Measurements from ENCODE around the gene PCDHGB5.
A peak's percentile ranks its signal among the peaks of the same experiment; 100 is the strongest.
"Not testable (repeated sequence)": the region's sequence is repeated elsewhere in the genome, so short reads cannot be mapped to it uniquely, and the experiment has no call there.

PCDHGB5 gene

DNA sequence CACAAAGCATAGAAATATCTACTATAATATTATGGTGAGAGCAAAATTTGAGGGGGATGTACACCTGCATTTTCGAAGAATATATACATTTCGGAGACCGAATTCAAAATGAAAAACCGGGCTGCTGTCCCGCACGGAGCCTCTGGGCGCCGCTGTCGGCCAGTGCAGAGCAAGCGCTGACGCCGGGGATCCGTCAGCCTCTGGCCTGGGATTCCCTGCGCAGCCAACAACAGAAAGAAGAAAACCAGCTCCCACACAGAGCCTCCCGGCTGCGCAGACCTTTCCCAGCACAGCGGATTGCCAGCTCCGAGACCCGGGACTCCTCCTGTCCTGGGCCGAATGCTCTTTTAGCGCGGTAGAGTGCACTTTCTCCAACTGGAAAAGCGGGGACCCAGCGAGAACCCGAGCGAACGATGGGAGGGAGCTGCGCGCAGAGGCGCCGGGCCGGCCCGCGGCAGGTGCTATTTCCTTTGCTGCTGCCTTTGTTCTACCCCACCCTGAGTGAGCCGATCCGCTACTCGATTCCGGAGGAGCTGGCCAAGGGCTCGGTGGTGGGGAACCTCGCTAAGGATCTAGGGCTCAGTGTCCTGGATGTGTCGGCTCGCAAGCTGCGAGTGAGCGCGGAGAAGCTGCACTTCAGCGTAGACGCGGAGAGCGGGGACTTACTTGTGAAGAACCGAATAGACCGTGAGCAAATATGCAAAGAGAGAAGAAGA, 10.2 kb downstream of the PCDHGB5 start, which contains the start of gene PCDHGB6:
Gene PCDHGB6 (plus strand): TSS at position 232 of the 716 bp plus-strand sequence. CDS start 182 bp downstream, at position 414.
- DNase-seq; in situ Hi-C loops (cut with HindIII; ENCODE audit: low pct_ligation_motif_present, low pct_unique_long_range_greater_than_20kb, low sequenced_read_pairs): not testable (repeated sequence)

DNA sequence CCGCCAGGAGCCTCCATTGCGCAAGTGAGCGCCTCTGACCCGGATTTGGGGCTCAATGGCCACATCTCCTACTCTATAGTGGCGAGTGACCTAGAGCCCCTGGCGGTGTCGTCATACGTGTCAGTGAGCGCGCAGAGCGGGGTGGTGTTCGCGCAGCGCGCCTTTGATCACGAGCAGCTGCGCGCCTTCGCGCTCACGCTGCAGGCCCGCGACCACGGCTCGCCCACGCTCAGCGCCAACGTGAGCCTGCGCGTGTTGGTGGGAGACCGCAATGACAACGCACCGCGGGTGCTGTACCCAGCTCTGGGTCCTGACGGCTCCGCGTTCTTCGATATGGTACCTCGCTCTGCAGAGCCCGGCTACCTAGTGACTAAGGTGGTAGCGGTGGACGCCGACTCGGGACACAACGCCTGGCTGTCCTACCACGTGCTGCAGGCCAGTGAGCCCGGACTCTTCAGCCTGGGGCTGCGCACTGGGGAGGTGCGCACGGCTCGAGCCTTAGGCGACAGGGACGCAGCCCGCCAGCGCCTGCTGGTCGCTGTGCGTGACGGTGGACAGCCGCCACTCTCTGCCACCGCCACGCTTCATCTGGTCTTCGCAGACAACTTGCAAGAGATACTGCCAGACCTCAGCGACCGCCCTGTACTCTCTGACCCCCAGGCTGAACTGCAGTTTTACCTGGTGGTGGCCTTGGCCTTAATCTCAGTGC, 12.0 kb downstream of the PCDHGB5 start:
- in situ Hi-C loops (cut with HindIII; ENCODE audit: low pct_ligation_motif_present, low pct_unique_long_range_greater_than_20kb, low sequenced_read_pairs), result no loop called here
- no peak for DNase-seq

DNA sequence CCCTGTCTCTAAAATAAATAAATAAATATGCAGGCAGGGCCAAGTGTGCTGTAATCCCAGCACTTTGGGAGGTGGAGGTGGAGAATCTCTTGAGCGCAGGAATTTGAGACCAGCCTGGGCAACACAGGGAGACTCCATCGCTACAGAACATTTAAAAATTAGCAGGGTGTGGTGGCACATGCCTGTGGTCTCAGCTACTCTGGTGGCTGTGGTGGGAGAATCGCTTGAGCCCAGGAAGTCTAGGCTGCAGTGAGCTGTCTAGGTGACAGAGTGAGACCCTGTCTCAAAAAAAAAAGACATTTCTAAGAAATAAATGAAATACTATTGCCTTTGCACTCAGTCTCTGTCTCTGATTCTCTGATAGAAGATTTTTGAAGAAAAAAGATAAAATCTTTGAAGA, 13.8 kb downstream of the PCDHGB5 start:
- DNase-seq, result no peak
- in situ Hi-C loops (cut with HindIII; ENCODE audit: low pct_ligation_motif_present, low pct_unique_long_range_greater_than_20kb, low sequenced_read_pairs), result no loop called here

- peak; percentile 17 for DNase-seq
- in situ Hi-C loops (cut with HindIII; ENCODE audit: low pct_ligation_motif_present, low pct_unique_long_range_greater_than_20kb, low sequenced_read_pairs), result no loop called here
Observed at GRCh38 chr5:141412854-141413539, 15.2 kb downstream of the PCDHGB5 start, which contains the start of gene PCDHGA10. PCDHGA10 (plus strand) TSS chr5:141412987; CDS start chr5:141413176, 189 bp downstream.

- DNase-seq, result no peak
- in situ Hi-C loops (cut with HindIII; ENCODE audit: low pct_ligation_motif_present, low pct_unique_long_range_greater_than_20kb, low sequenced_read_pairs), result no loop called here
Observed at GRCh38 chr5:141413540-141414069, 15.9 kb downstream of the PCDHGB5 start.

- in situ Hi-C loops (cut with HindIII; ENCODE audit: low pct_ligation_motif_present, low pct_unique_long_range_greater_than_20kb, low sequenced_read_pairs); DNase-seq: not testable (repeated sequence)
Observed at GRCh38 chr5:141414548-141415274, 17.0 kb downstream of the PCDHGB5 start.

GRCh38 chr5:141415275-141415618, 17.5 kb downstream of the PCDHGB5 start:
- in situ Hi-C loops (cut with HindIII; ENCODE audit: low pct_ligation_motif_present, low pct_unique_long_range_greater_than_20kb, low sequenced_read_pairs); DNase-seq: not testable (repeated sequence)

DNA sequence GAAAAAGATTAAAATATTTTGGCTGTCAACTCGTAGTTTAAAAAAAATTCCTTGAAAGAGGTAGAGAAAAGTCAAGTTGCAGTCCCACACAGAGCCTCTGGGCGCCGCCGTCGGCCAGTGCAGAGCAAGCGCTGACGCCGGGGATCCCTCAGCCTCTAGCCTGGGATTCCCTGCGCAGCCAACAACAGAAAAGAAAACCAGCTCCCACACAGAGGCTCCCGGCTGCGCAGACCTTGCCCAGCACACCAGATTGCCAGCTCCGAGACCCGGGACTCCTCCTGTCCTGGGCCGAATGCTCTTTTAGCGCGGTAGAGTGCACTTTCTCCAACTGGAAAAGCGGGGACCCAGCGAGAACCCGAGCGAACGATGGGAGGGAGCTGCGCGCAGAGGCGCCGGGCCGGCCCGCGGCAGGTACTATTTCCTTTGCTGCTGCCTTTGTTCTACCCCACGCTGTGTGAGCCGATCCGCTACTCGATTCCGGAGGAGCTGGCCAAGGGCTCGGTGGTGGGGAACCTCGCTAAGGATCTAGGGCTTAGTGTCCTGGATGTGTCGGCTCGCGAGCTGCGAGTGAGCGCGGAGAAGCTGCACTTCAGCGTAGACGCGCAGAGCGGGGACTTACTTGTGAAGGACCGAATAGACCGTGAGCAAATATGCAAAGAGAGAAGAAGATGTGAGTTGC, 19.9 kb downstream of the PCDHGB5 start, which contains the start of gene PCDHGB7:
Gene PCDHGB7 (plus strand): TSS at position 184 of the 679 bp plus-strand sequence. CDS start 183 bp downstream, at position 367.
- peak; percentile 78 for DNase-seq
- in situ Hi-C loops (cut with HindIII; ENCODE audit: low pct_ligation_motif_present, low pct_unique_long_range_greater_than_20kb, low sequenced_read_pairs), result not testable (repeated sequence)

- DNase-seq, result no peak
- in situ Hi-C loops (cut with HindIII; ENCODE audit: low pct_ligation_motif_present, low pct_unique_long_range_greater_than_20kb, low sequenced_read_pairs), result no loop called here
Observed at GRCh38 chr5:141419074-141419880, 21.5 kb downstream of the PCDHGB5 start.

DNA sequence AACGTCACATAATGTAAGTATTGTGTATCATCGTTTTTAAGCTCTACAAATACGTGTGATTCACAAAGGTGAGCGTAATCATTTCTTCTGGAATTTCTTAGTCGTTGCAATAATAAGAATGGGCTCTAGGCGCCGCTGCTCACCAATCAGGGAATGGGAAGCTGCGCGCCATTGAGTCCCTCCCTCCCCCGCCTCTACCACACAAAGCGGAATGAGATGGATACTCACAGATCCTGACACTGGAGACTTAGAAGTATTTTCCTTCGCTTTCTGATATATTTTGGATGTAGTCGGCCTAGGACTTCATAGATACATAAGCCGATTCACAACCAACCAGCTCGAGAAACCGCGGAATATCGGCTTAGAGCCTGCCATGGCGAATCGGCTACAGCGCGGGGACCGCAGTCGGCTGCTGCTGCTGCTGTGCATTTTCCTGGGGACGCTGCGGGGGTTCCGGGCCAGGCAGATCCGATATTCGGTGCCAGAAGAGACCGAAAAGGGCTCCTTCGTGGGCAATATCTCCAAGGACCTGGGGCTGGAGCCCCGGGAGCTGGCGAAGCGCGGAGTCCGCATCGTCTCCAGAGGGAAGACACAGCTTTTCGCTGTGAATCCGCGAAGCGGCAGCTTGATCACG, 23.2 kb downstream of the PCDHGB5 start, which contains the start of gene PCDHGA11:
Gene PCDHGA11 (plus strand): TSS at position 197 of the 634 bp plus-strand sequence. CDS start 177 bp downstream, at position 374.
- peak; percentile 1 for DNase-seq
- in situ Hi-C loops (cut with HindIII; ENCODE audit: low pct_ligation_motif_present, low pct_unique_long_range_greater_than_20kb, low sequenced_read_pairs), result no loop called here

DNA sequence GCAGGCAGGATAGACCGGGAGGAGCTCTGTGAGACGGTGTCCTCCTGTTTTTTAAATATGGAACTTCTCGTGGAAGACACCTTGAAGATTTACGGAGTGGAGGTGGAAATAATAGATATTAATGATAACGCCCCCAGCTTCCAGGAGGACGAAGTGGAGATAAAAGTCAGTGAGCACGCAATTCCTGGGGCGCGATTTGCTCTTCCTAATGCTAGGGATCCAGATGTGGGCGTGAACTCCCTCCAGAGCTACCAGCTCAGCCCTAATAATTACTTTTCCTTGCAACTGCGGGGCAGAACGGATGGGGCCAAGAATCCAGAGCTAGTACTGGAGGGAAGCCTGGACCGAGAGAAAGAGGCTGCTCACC, 23.7 kb downstream of the PCDHGB5 start:
- in situ Hi-C loops (cut with HindIII; ENCODE audit: low pct_ligation_motif_present, low pct_unique_long_range_greater_than_20kb, low sequenced_read_pairs), result no loop called here
- DNase-seq, result no peak

- in situ Hi-C loops (cut with HindIII; ENCODE audit: low pct_ligation_motif_present, low pct_unique_long_range_greater_than_20kb, low sequenced_read_pairs), result no loop called here
- no peak for DNase-seq
Observed at GRCh38 chr5:141422742-141423291, 25.1 kb downstream of the PCDHGB5 start.

- in situ Hi-C loops (cut with HindIII; ENCODE audit: low pct_ligation_motif_present, low pct_unique_long_range_greater_than_20kb, low sequenced_read_pairs), result no loop called here
- DNase-seq, result no peak
Observed at GRCh38 chr5:141427783-141428426, 30.2 kb downstream of the PCDHGB5 start.

GRCh38 chr5:141430332-141431113, 32.8 kb downstream of the PCDHGB5 start, which contains the start of gene PCDHGA12:
PCDHGA12 (plus strand) TSS chr5:141430507; CDS start chr5:141430760, 253 bp downstream.
- DNase-seq, result no peak

GRCh38 chr5:141431286-141431685, 33.5 kb downstream of the PCDHGB5 start:
- in situ Hi-C loops (cut with HindIII; ENCODE audit: low pct_ligation_motif_present, low pct_unique_long_range_greater_than_20kb, low sequenced_read_pairs), result no loop called here

More at GRCh38 chr5:141430332-141431113, 32.8 kb downstream of the PCDHGB5 start, which contains the start of gene PCDHGA12:
- in situ Hi-C loops (cut with HindIII; ENCODE audit: low pct_ligation_motif_present, low pct_unique_long_range_greater_than_20kb, low sequenced_read_pairs), result no loop called here

More at GRCh38 chr5:141431286-141431685, 33.5 kb downstream of the PCDHGB5 start:
- no peak for DNase-seq
